Suppressor macrophage treated with lipopolysaccharide for 1 hour (primary cell): ENCODE measurements around the gene FAM168B.

Experiments used
- DNase-seq, 3 donors: peaks; one replicate each; pipeline ENCODE4 v3.0.0-alpha.2; 2020 to 2022

FAM168B gene

GRCh38 chr2:131054488-131054887 is 38.8 kb downstream of the FAM168B start:
- no peak for DNase-seq

- no peak for DNase-seq
These were observed 40.5 kb downstream of the FAM168B start for GRCh38 chr2:131052741-131053263.

DNA sequence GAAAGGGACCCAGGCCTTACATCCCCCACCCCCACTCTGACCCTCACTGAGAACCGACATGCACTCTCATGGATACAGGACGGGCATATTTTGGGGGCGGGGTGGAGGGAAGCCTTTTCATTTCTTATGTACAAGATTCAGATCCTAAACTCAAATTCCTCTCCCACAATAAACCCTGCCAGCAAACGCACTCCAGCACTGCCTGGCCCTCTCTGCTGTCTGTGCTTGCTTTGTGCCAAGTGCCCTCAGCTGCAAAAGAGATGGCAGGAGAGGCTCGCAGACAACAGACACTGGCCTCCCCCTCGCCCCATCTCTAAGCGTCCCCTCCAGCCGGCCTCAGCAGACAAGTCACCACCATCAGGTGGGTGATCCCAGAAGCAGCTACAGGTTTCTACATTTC is 42.4 kb downstream of the FAM168B start:
- DNase-seq, result no peak

DNA sequence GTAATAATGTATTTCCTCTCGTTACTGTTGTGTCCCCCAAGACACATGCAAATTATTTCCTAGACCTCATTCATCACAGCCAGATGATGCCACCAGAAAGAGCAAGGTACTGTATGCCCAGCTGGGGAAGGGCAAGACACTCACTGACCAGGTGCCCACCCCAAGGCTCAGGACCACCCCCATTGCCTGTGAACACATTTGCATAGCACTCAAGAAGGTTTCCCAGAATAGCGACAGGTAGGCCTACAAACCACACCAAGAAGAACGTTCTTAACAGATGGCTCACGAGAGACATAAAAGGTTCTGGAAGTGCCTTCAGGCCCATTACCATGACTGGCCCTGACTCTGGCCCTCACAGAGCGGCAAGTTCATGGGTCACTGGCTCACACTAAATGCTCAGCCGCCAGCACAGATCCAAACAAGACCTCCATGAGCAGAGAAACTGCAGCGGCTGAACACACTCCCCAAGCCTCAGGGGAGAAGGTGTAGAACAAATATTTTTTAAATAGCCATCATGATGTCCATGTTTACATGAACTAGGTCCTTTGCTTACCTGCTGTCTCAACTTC is 44.0 kb downstream of the FAM168B start:
- no peak for DNase-seq

DNA sequence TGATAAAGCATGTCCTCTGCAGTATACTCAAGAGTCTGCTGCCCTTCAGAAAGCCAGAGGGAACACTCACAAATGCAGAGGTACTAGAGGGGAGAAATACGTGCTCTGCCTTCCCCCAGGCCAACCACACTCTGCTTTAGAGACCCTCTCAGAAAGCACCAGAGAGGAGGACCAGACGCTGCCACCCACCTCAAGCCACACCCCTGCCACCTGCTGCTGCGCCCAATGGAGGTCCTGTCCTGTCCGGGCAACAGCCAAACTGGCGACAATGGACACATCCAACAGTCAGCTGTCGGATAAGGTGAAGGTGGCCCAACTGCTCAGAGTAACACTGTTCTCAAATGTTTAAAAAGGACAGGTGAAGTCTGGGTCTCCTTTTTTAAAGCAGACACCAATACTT is 44.6 kb downstream of the FAM168B start:
- no peak for DNase-seq

DNA sequence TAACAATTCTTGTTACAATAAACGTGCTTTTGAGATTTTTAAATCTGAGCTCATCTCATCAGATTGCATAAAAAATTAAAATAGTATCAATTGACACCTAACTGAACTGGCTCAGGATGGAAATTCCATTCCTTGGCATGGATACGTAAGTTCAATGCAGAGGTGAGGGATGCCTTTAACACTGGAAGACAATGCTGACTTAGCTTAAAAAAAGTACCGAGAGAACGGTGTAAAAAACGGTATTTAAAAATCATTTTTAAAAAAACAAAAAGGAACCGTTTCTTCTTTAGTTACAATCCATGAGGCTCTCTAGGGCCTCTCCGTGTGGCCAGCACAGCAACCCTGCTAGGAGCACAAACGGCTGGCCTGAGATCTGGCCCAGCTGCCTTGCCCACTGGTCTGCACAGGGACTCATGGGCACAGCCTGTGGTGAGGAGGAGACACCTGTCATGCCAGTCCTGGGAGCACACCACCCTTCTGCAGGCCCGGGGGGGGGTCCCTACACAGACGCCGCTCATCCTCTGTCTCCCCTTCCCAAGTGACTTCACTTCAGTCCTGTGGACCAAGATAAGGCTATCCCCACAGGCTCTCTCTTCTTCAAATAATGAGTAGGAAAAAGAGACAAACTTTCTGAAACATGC is 45.2 kb downstream of the FAM168B start:
- no peak for DNase-seq

GRCh38 chr2:131046918-131047652 is 46.2 kb downstream of the FAM168B start:
- DNase-seq, result no peak

DNA sequence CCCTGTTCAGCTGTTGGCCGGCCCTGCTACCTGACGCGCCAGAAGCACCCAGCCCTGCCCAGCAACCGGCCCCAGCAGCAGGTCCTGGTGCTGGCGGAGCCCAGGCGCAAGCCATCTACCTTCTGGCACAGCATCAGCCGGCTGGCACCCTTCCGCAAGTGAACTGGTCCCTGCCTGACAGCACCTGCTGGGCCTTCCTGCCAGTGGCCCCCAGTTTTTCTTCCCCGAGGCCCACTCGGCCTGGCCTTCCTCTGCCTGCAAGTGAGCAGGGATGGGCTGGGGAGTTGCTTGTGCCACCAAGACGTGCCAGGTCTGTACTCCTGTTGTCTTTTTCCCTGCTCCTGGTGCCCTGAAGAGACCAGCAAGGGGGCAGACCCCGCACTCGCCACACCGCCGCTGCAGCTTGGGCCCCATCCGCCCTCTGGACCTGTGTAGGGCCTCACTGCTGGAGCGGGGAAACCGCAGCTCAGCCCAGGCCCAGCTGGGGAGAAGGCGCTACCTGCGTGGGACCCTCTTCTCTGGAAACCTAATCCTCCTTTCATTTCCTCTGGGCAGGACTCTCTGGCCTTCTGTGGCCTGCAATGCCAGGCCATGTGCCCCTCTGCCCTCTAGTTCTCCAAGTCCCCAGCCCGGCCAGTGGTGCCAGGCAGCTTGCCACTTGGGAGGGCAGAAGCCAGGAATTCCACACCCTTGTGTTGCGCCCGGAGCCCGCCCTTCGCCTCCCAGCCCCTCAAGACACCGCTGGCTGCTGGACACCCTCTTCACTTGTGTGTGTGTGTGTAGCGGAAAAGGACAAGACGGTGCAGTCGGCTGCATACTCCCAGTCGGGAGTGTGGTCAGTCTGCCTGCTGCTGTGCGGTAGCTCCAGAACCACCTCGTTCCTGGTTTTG is 47.0 kb downstream of the FAM168B start:
- DNase-seq, result no peak

GRCh38 chr2:131045286-131046027 is 47.8 kb downstream of the FAM168B start:
- DNase-seq, result no peak

GRCh38 chr2:131044757-131045150 is 48.5 kb downstream of the FAM168B start:
- no peak for DNase-seq

DNA sequence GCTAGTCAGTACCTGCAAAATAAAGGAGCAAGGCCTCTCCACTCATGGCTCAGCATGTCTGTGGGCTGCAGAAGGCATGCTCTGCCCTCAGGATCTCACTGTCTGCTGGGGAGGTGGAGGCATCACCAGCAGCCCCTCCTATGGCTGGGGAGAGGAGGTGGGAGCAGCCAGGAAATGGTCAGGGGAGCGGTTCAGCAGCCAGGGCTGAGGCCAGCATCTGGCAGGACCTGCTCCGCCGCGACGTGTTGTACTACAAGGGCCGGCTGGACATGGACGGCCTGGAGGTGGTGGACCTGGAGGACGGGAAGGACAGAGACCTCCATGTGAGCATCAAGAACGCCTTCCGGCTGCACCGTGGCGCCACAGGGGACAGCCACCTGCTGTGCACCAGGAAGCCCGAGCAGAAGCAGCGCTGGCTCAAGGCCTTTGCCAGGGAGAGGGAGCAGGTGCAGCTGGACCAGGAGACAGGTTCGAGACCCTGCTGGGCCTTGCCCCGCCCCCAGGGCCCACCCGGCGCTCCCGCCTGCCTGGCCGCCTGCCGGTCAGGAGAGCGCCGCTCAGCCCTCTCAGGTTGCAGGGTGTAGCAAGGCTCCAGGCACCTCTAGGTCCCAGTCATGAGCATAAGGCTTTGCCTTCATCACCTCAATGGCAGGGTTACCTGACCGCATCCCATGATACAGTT is 49.0 kb downstream of the FAM168B start:
- no peak for DNase-seq

GRCh38 chr2:131043199-131044074 is 49.8 kb downstream of the FAM168B start:
- no peak for DNase-seq

- DNase-seq, result peak in 1 of 3 donors; percentile 8
These were observed 51.0 kb downstream of the FAM168B start for GRCh38 chr2:131042148-131042775.

DNA sequence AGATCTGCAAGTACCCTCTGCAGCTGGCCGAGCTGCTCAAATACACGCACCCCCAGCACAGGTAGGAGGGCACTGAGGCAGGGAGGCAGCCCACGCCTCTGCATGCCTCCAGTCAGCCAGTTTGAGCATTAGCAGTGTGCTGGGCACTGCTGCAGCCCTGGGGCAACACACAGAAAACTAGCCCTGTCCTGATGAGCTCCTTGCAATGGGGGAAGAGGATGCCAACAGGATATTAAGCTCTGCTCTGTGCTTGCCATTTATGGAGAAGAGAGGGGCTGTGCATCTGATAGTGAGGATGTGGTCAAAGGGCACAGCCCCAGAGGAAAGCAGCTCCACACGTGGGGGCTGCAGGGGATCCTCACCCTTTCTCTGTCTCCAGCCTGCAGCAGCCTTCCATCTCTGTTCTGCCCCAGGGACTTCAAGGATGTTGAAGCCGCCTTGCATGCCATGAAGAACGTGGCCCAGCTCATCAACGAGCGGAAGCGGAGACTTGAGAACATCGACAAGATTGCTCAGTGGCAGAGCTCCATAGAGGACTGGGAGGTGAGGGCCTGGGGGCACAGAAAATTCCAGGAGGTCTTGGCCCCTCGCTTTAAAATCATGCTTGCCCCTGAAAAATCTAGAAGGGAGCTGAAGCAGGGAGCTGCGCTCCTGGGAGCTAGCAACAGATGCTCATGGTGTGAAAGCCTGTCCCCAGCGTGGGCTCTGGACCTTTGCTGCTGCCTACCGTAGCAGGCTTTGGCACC is 51.7 kb downstream of the FAM168B start:
- no peak for DNase-seq

GRCh38 chr2:131040661-131041401 is 52.4 kb downstream of the FAM168B start:
- DNase-seq, result no peak

DNA sequence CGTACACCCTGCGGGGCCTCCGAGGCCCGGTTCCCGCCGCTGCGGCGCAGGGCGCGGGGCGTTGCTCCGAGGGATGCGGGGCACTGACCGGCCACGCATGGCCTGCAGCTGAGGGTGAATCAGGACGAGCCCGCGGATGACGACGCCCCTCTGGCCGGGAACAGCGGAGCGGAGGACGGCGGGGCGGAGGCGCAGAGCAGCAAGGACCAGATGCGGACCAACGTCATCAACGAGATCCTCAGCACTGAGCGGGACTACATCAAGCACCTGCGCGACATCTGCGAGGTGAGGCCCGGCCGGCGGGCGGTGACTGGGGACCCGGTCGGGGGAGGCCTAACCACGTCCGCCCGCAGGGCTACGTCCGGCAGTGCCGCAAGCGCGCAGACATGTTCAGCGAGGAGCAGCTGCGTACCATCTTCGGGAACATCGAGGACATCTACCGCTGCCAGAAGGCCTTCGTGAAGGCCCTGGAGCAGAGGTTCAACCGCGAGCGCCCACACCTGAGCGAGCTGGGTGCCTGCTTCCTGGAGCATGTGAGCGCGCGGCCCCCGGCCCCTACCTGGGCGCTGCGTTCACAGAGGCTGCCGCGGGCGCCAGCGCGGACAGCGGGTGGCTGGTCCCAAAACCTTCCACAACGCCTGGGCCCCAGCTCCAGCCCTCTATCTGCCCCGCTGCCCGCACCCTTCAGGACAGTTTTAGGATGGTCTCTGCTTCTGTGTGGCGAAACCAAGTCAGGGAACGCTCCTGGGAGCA is 53.2 kb downstream of the FAM168B start:
- no peak for DNase-seq

DNA sequence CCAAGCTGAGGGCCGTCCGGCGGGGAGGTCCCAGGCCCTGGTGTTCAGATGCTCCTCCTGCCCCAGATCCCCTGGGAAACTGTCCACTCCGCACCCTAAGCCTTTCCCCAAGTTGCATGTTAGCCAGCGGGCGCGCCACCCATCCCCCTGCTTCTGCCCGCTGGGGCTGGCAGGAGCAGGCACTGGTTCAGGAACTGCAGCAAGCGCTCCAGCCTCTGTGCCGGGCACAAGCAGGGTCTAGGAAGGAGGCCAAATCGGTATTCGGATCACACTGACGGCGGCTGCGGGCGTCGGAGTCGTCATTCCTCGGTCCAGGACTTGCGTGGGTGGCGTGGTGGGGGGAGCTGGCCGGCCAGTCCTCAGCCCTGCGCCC is 53.7 kb downstream of the FAM168B start:
- no peak for DNase-seq

- no peak for DNase-seq
These were observed 54.2 kb downstream of the FAM168B start for GRCh38 chr2:131039101-131039440.
